Endometrial microvascular endothelial cells (primary cell): ENCODE results near the gene CSF1. TPM values are rescaled to one million over a fixed set of nuclear protein-coding genes. Genes with fewer than 3 reads are reported as not detected.
"Not testable (repeated sequence)": the region's sequence is repeated elsewhere in the genome, so short reads cannot be mapped to it uniquely, and the experiment has no call there.

Experiments
- in situ Hi-C: cut with HindIII; loops from 2 replicates; pipeline ENCODE4 v1.10.0; 2017; ENCODE audit warnings: low sequenced_read_pairs, low pct_unique_long_range_greater_than_20kb; ENCODE audit errors: inconsistent ontology term
- total RNA-seq: library from RNA; depleted of rRNA; stranded (reverse); fragments of >200 nt; gene quantifications from one replicate; pipeline ENCODE4 v1.2.3, GENCODE V29; 2015; ENCODE audit errors: inconsistent ontology term

The CSF1 gene
- total RNA-seq = 8.9 TPM

- in situ Hi-C loops = loop anchor here (25.0 kb wide), 1 partner anchor 123 kb away; no protein-coding TSS in a partner anchor
These were observed at the start of gene CSF1 for GRCh38 chr1:109910123-109910962. Gene CSF1 (plus strand): TSS chr1:109910849. CDS start chr1:109911024, 175 bp downstream.

- in situ Hi-C loops = not testable (repeated sequence)
These were observed 49.0 kb upstream of the CSF1 start for GRCh38 chr1:109861616-109862015.

- in situ Hi-C loops = no loop called here
These were observed 47.0 kb upstream of the CSF1 start for GRCh38 chr1:109863667-109864046.

GRCh38 chr1:109864047-109864822, 46.4 kb upstream of the CSF1 start:
- in situ Hi-C loops = no loop called here

GRCh38 chr1:109864930-109865612, 45.6 kb upstream of the CSF1 start:
- in situ Hi-C loops = no loop called here

GRCh38 chr1:109866071-109866470, 44.6 kb upstream of the CSF1 start:
- in situ Hi-C loops = no loop called here

GRCh38 chr1:109873278-109874175, 37.1 kb upstream of the CSF1 start:
- in situ Hi-C loops = no loop called here

GRCh38 chr1:109874445-109874844, 36.2 kb upstream of the CSF1 start:
- in situ Hi-C loops = no loop called here

GRCh38 chr1:109875874-109876273, 34.8 kb upstream of the CSF1 start:
- in situ Hi-C loops = no loop called here

- in situ Hi-C loops = no loop called here
These were observed 33.9 kb upstream of the CSF1 start for GRCh38 chr1:109876617-109877316.

- in situ Hi-C loops = no loop called here
These were observed 33.3 kb upstream of the CSF1 start for GRCh38 chr1:109877317-109877771.

GRCh38 chr1:109877776-109878175, 32.9 kb upstream of the CSF1 start:
- in situ Hi-C loops = no loop called here

GRCh38 chr1:109878531-109879104, 32.0 kb upstream of the CSF1 start:
- in situ Hi-C loops = no loop called here

- in situ Hi-C loops = not testable (repeated sequence)
These were observed 31.3 kb upstream of the CSF1 start for GRCh38 chr1:109879371-109879770.

GRCh38 chr1:109879881-109880525, 30.6 kb upstream of the CSF1 start:
- in situ Hi-C loops = no loop called here

- in situ Hi-C loops = no loop called here
These were observed 29.4 kb upstream of the CSF1 start for GRCh38 chr1:109880971-109881894.
